ENCODE results near the gene IL1RAPL1.

GRCh38 chrX:29555465-29556091 lies 968.3 kb downstream of the IL1RAPL1 start:
- TF ChIP-seq CTCF (IDR thresholded peaks at IDR 0.05; ENCODE audit: borderline replicate concordance, extremely low read depth, low read length, poor library complexity, severe bottlenecking) (no peak), EZH2 (IDR thresholded peaks at IDR 0.05; ENCODE audit: borderline replicate concordance, low read depth, low read length, severe bottlenecking) (no peak)

Measured in DND-41 (cell line).